Spleen (tissue), 11 donors: ENCODE data around the gene LIPI. TPM values are rescaled to one million over a fixed set of nuclear protein-coding genes. Genes with fewer than 3 reads are reported as not detected.
"Not testable (repeated sequence)": the region's sequence is repeated elsewhere in the genome, so short reads cannot be mapped to it uniquely, and the experiment has no call there.

Experiments
- DNase-seq: peaks from one replicate; pipeline ENCODE4 v3.0.0-alpha.2; 2020
- H3K27ac ChIP-seq, 8 donors: fragments of 200-600 bp; sonication (generic) in 7 of 8; 1 replicate in 4 of 8; 2 replicates in 4 of 8; pipeline versions ENCODE4 v1.5.0 to v1.8.0; 2016 to 2021; ENCODE audit warnings: inconsistent platforms in 4 of 8, mild to moderate bottlenecking in 4 of 8, moderate library complexity in 1 of 8
- H3K27me3 ChIP-seq, 7 donors: fragments of 200-600 bp; sonication (generic) in 6 of 7; replicated peaks in 1 of 7; 1 replicate in 4 of 7; 2 replicates in 3 of 7; pipeline versions ENCODE4 v1.5.0 to v1.8.0; 2016 to 2021; ENCODE audit warnings: inconsistent platforms in 3 of 7, mild to moderate bottlenecking in 1 of 7
- H3K36me3 ChIP-seq, 6 donors: fragments of 200-600 bp; sonication (generic) in 5 of 6; 1 replicate in 4 of 6; 2 replicates in 2 of 6; pipeline versions ENCODE4 v1.5.0 to v1.8.0; 2016 to 2021; ENCODE audit warnings: inconsistent platforms in 2 of 6
- H3K4me1 ChIP-seq, 6 donors: fragments of 200-600 bp; sonication (generic) in 5 of 6; 1 replicate in 3 of 6; 2 replicates in 3 of 6; pipeline versions ENCODE4 v1.5.0 to v1.8.0; 2016 to 2021; ENCODE audit warnings: inconsistent platforms in 3 of 6
- H3K4me3 ChIP-seq, 8 donors: fragments of 200-600 bp; sonication (generic) in 7 of 8; 1 replicate in 4 of 8; 2 replicates in 4 of 8; pipeline versions ENCODE4 v1.5.0 to v1.8.0; 2016 to 2021; ENCODE audit warnings: inconsistent platforms in 4 of 8, mild to moderate bottlenecking in 4 of 8, moderate library complexity in 2 of 8
- H3K9me3 ChIP-seq, 8 donors: fragments of 200-600 bp; sonication (generic) in 7 of 8; 1 replicate in 4 of 8; 2 replicates in 4 of 8; pipeline versions ENCODE4 v1.5.0 to v1.8.0; 2016 to 2021; ENCODE audit warnings: inconsistent platforms in 4 of 8
- CTCF ChIP-seq, 11 experiments: fragments of 200-600 bp in 7 of 11; fragments of 450-650 bp in 4 of 11; sonication (generic) in 4 of 11; IDR thresholded peaks in 8 of 11; conservative IDR thresholded peaks in 3 of 11; 1 replicate in 7 of 11; 2 replicates in 4 of 11; pipeline versions ENCODE4 v1.4.0 to v1.8.0; 2016 to 2021; ENCODE audit warnings: antibody characterized with exemption in 11 of 11, inconsistent platforms in 4 of 11, mild to moderate bottlenecking in 1 of 11
- POLR2A ChIP-seq, 3 donors: fragments of 450-650 bp; IDR thresholded peaks; one replicate each; pipeline ENCODE4 v1.5.1; 2017; ENCODE audit warnings: antibody characterized with exemption in 3 of 3, mild to moderate bottlenecking in 1 of 3
- POLR2AphosphoS5 ChIP-seq, 3 donors: sonication (generic); formaldehyde crosslinking; IDR thresholded peaks; one replicate each; pipeline ENCODE4 v1.5.1; 2017; ENCODE audit warnings: antibody characterized with exemption in 3 of 3
- WGBS, 5 donors: extraction: QIAGEN DNeasy Blood & Tissue Kit in 3 of 5; methylation state at CpG; one replicate each; pipeline versions ENCODE4 v1.1.5 to v1.1.7; 2013 to 2018; 5-methylcytosine and 5-hydroxymethylcytosine counted together
- intact Hi-C: fragments of 100-400 bp; cut with DNase I; formaldehyde crosslinking; loops from one replicate; pipeline ENCODE4 v1.15.0; 2023; ENCODE audit warnings: low total_unique reads
- polyA plus RNA-seq, 3 donors: library from polyadenylated mRNA; stranded (reverse); fragments of 200-250 nt; gene quantifications; one replicate each; pipeline ENCODE4 v1.2.1, GENCODE V29; 2013
- total RNA-seq, 7 donors: library from RNA; depleted of rRNA in 3 of 7; stranded (reverse); fragments of >200 nt in 3 of 7; fragmentation: NEBNext Ultra II Directional in 4 of 7; extraction: Animal tissue kit (Norgen Biotek cat#: 25700) in 4 of 7; gene quantifications; one replicate each; pipeline versions ENCODE4 v1.1.0 to v1.2.1, GENCODE V29; 2016 to 2021
- donor health status: healthy with polysubstance abuse.
- donor health status: DM: no; HTN: no; CAD: no; lungs with moderate emphysema.
- donor health status: DM: no; HTN: no; CAD: no.
- donor health status: Bipolar disorder and iron deficiency.
- donor health status: healthy.
- donor health status: DM: no; HTN: no; CAD: no.
- donor health status: DM: yes; HTN: yes; CAD: no.

The LIPI gene
- total and polyA plus RNA-seq, 10 donors: not detected

GRCh38 chr21:14119038-14119437 is 91.7 kb downstream of the LIPI start:
- Histone ChIP-seq H3K9me3 (peaks cover 0 to 9% (median 0%) of the 10 kb centered on the region in 8 donors), H3K4me1 (peaks cover 0 to 4% (median 0%) of the 10 kb centered on the region in 6 donors), H3K4me3 (no peak overlapping the region), H3K36me3 (no peaks in the 10 kb centered on the region), H3K27me3 (no peaks in the 10 kb centered on the region), H3K27ac (no peak overlapping the region)
- TF ChIP-seq POLR2A (IDR thresholded peaks at IDR 0.05) (no peak), POLR2AphosphoS5 (IDR thresholded peaks at IDR 0.05) (no peak), CTCF (IDR thresholded peaks at IDR 0.05 in 8 of 11, conservative IDR thresholded peaks at IDR 0.05 in 3 of 11) (no peak)
- intact Hi-C loops: no loop called here
- no peak for DNase-seq
- 60 to 95% (median 87%) methylated on average over 3 of the region's 3 CpGs for WGBS, 5 donors

GRCh38 chr21:14116080-14116481 is 94.7 kb downstream of the LIPI start:
- intact Hi-C loops: no loop called here
- no peak for DNase-seq
- no peaks in the 10 kb centered on the region for H3K36me3 ChIP-seq
- no peak overlapping the region for H3K4me3 ChIP-seq
- peak overlapping the region in 1 of 8 donors; percentile 27 for H3K27ac ChIP-seq
- 70 to 83% (median 78%) methylated on average over 6 of the region's 6 CpGs for WGBS, 5 donors
- TF ChIP-seq POLR2AphosphoS5 (IDR thresholded peaks at IDR 0.05): no peak
- no peak for TF ChIP-seq POLR2A (IDR thresholded peaks at IDR 0.05)
- TF ChIP-seq CTCF (IDR thresholded peaks at IDR 0.05 in 8 of 11, conservative IDR thresholded peaks at IDR 0.05 in 3 of 11): no peak
- no peaks in the 10 kb centered on the region for H3K9me3 ChIP-seq
- H3K27me3 ChIP-seq: no peaks in the 10 kb centered on the region
- peaks cover 0 to 4% (median 0%) of the 10 kb centered on the region in 6 donors for H3K4me1 ChIP-seq

- Histone ChIP-seq H3K36me3 (no peaks in the 10 kb centered on the region), H3K4me1 (peaks cover 0 to 4% (median 0%) of the 10 kb centered on the region in 6 donors), H3K27me3 (no peaks in the 10 kb centered on the region), H3K9me3 (no peaks in the 10 kb centered on the region), H3K4me3 (no peak overlapping the region), H3K27ac (no peak overlapping the region)
- no peak for DNase-seq
- TF ChIP-seq POLR2A (IDR thresholded peaks at IDR 0.05): no peak
- no peak for TF ChIP-seq CTCF (IDR thresholded peaks at IDR 0.05 in 8 of 11, conservative IDR thresholded peaks at IDR 0.05 in 3 of 11)
- TF ChIP-seq POLR2AphosphoS5 (IDR thresholded peaks at IDR 0.05): no peak
- 89 to 95% (median 94%) methylated on average over 6 to 7 of the region's 7 CpGs for WGBS, 5 donors
- intact Hi-C loops: no loop called here
These were observed 95.1 kb downstream of the LIPI start for GRCh38 chr21:14115646-14116045.

- 88 to 100% (median 96%) methylated on average over 3 of the region's 3 CpGs for WGBS, 5 donors
- no peaks in the 10 kb centered on the region for H3K9me3 ChIP-seq
- H3K4me3 ChIP-seq: no peak overlapping the region
- H3K36me3 ChIP-seq: no peaks in the 10 kb centered on the region
- intact Hi-C loops: no loop called here
- DNase-seq: no peak
- H3K27ac ChIP-seq: no peak overlapping the region
- H3K27me3 ChIP-seq: no peaks in the 10 kb centered on the region
- no peaks in the 10 kb centered on the region for H3K4me1 ChIP-seq
- TF ChIP-seq CTCF (IDR thresholded peaks at IDR 0.05 in 8 of 11, conservative IDR thresholded peaks at IDR 0.05 in 3 of 11): no peak
- TF ChIP-seq POLR2A (IDR thresholded peaks at IDR 0.05): no peak
These were observed 96.5 kb downstream of the LIPI start for GRCh38 chr21:14114251-14114650.

- H3K36me3 ChIP-seq, H3K4me3 ChIP-seq, DNase-seq, H3K4me1 ChIP-seq, intact Hi-C loops, H3K27ac ChIP-seq, H3K27me3 ChIP-seq, H3K9me3 ChIP-seq: not testable (repeated sequence)
- 75 to 95% (median 94%) methylated on average over 4 of the region's 4 CpGs for WGBS, 5 donors
These were observed 106.2 kb downstream of the LIPI start for GRCh38 chr21:14104564-14104963.
